Mononuclear cell (primary cell): ENCODE data around the gene IFT172. TPM values are rescaled to one million over a fixed set of nuclear protein-coding genes. Genes with fewer than 3 reads are reported as not detected.
"Not testable (repeated sequence)": the region's sequence is repeated elsewhere in the genome, so short reads cannot be mapped to it uniquely, and the experiment has no call there.

ENCODE experiments used
- H3K27me3 ChIP-seq: 2 replicates; pipeline ENCODE4 v1.6.0; 2011; ENCODE audit warnings: low read length, control low read depth; ENCODE audit not compliant: insufficient read depth
- H3K4me1 ChIP-seq: 2 replicates; pipeline ENCODE4 v1.5.1; 2011; ENCODE audit warnings: mild to moderate bottlenecking, low read length, control low read depth; ENCODE audit not compliant: insufficient read depth
- H3K4me3 ChIP-seq: 2 replicates; pipeline ENCODE4 v1.5.1; 2011; ENCODE audit warnings: mild to moderate bottlenecking, low read length, moderate library complexity
- H3K9me3 ChIP-seq: 2 replicates; pipeline ENCODE4 v1.5.1; 2011; ENCODE audit warnings: low read depth, mild to moderate bottlenecking, control low read depth, low read length
- total RNA-seq: library from RNA; depleted of rRNA; stranded (reverse); fragments of >200 nt; gene quantifications from one replicate; pipeline ENCODE4 v1.2.3, GENCODE V29; 2012

The IFT172 gene
- total RNA-seq, 1 donor: 5.9 TPM

DNA sequence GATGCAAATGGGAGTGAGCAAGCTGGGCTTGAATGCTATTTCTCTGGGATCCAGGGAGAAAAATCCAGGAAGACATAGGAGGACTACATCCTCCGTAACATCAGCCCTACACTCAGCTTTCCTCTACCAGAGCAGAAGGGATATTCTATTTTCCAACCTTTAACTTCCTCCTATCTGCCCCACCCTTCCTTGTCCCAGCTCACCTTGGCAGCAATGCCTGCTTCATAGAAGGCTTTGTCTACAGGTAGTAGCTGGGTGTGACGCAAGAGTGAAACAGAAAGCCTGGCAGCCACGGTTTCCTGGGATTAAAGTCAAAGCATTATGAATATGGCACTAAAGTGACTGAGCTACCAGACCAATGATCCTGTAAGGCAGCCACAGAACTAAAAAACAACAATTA is 43.5 kb downstream of the IFT172 start:
- no peaks in the 10 kb centered on the region for H3K4me1 ChIP-seq
- H3K9me3 ChIP-seq: no peaks in the 10 kb centered on the region
- no peak overlapping the region for H3K4me3 ChIP-seq
- no peaks in the 10 kb centered on the region for H3K27me3 ChIP-seq

DNA sequence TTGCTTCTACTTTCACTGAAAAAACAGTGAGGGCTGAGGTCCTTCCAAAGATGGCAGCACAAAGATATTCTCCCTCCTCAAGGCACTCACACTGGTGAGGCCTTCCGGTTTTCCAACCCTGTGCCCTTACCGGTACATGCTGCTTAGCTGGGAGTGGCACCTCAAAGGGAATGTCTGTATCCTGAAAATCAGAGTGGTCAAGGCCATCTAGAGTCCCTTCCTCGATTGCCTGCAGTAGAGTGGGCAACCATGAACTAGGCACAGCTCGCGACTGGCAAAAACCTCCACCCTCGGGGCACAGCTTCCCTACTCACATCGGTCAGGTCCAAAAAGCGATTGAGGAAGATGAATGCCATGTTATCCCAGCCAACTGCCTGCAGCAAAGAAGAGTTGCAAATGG is 43.9 kb downstream of the IFT172 start:
- H3K27me3 ChIP-seq: no peaks in the 10 kb centered on the region
- no peaks in the 10 kb centered on the region for H3K9me3 ChIP-seq
- H3K4me1 ChIP-seq: no peaks in the 10 kb centered on the region
- no peak overlapping the region for H3K4me3 ChIP-seq

DNA sequence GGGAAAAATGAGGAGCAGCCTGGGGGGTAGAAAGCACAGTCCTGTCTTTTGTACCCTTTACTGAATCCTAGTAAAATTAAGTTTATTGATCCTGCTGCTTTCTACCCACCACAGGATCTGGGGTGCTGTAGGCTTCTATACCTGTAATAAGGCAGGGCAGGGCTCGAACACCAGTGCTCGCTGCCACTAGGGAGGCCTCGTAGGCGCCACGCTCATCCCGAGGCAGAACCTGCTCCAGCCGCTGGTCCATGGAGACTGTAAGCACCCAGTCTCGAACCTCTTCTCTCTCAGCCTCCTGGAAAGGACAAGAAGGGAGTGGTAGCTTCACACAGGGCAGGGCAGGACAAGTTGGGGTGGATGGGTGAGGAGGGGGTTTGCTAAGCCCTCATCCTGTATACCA is 44.4 kb downstream of the IFT172 start:
- Histone ChIP-seq H3K9me3 (no peaks in the 10 kb centered on the region), H3K4me1 (no peaks in the 10 kb centered on the region), H3K4me3 (no peak overlapping the region), H3K27me3 (no peaks in the 10 kb centered on the region)

DNA sequence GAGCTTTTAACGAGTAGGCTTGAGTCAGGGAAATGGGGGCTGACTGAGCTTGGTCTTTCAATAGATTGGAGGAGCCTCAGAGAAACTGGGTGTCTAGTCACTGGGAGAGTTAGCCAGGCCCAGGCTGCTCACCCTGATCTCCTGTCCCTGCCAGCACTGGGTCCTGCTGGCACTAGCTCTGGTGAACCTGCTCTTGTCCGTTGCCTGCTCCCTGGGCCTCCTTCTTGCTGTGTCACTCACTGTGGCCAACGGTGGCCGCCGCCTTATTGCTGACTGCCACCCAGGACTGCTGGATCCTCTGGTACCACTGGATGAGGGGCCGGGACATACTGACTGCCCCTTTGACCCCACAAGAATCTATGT is 46.6 kb downstream of the IFT172 start:
- Histone ChIP-seq H3K27me3 (no peaks in the 10 kb centered on the region), H3K4me3 (no peak overlapping the region), H3K9me3 (no peaks in the 10 kb centered on the region), H3K4me1 (no peaks in the 10 kb centered on the region)

DNA sequence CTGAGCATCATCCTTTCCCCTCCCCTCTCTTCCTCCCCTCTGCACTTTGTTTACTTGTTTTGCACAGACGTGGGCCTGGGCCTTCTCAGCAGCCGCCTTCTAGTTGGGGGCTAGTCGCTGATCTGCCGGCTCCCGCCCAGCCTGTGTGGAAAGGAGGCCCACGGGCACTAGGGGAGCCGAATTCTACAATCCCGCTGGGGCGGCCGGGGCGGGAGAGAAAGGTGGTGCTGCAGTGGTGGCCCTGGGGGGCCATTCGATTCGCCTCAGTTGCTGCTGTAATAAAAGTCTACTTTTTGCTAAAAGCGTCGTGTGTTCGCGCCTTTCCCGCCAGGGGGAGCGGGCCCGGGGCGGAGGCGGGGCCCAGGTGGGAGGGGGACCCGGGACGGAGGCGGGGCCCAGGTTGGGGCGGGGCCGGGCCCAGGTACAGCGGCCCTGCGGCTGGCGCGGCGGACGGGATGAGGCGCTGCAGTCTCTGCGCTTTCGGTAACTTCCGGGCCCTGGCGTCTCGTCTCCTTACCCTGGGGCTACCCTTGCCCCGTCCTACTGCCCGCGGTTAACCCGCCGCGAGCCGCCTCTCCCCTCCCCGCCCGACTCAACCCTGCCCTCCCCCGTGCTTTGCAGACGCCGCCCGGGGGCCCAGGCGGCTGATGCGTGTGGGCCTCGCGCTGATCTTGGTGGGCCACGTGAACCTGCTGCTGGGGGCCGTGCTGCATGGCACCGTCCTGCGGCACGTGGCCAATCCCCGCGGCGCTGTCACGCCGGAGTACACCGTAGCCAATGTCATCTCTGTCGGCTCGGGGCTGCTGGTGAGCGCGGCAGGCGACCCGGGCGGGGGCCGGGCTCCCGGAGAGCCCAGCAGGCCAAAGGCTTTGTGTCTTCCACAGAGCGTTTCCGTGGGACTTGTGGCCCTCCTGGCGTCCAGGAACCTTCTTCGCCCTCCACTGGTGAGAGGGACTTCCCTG is 47.3 kb downstream of the IFT172 start, which contains the start of gene KRTCAP3:
TSS of gene KRTCAP3 (plus strand) at position 424 of the 962 bp plus-strand sequence. CDS start at position 456, 32 bp downstream.
- H3K4me1 ChIP-seq: no peaks in the 10 kb centered on the region
- no peaks in the 10 kb centered on the region for H3K9me3 ChIP-seq
- no peak within 1 kb of the TSS for H3K4me3 ChIP-seq
- H3K27me3 ChIP-seq: no peaks in the 10 kb centered on the region

DNA sequence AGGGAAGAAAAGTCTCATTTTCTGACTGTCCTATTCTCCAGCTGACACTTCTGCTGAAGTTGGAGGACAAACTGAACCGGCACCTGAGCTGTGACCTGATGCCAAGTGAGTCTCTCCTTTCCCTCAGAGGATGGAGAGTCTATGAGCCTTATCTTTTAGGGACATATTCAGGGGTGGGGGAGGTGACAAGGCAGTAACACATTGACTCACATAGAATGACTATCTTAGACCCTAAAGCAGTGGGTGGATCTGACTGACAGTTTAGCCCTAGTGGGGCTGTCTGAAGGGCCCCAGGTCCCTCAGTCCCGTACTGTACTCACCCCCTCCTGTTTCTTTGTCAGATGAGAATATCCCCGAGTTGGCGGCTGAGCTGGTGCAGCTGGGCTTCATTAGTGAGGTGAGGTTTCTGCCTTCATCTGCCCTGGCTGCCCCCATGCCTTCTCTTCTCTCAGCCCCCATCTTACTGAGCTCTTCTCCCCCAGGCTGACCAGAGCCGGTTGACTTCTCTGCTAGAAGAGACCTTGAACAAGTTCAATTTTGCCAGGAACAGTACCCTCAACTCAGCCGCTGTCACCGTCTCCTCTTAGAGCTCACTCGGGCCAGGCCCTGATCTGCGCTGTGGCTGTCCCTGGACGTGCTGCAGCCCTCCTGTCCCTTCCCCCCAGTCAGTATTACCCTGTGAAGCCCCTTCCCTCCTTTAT is 48.2 kb downstream of the IFT172 start:
- no peaks in the 10 kb centered on the region for H3K27me3 ChIP-seq
- H3K4me1 ChIP-seq: no peaks in the 10 kb centered on the region
- no peak overlapping the region for H3K4me3 ChIP-seq
- H3K9me3 ChIP-seq: no peaks in the 10 kb centered on the region

DNA sequence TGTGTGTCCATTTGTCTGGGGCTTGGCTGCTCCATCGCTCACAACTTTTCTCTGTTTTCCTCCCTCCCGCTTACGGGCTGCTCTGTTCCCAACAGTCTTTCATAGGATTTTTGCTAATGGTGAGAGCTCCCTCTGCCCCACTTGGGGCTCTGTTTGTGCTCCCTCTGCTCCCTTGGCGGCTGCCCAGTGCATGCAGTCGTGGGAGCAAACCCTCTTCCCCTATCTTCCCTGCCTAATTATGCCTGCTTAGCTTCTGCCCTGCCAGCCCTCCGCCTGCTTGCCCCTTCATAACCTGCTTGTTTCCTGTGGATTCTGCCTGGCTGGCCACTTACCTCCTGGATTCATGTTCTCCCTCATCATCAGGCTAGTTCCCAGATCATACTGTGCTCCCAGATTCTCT is 53.9 kb downstream of the IFT172 start:
- no peaks in the 10 kb centered on the region for H3K27me3 ChIP-seq
- peaks cover 10% of the 10 kb centered on the region for H3K4me1 ChIP-seq
- H3K4me3 ChIP-seq: no peak overlapping the region
- no peaks in the 10 kb centered on the region for H3K9me3 ChIP-seq

DNA sequence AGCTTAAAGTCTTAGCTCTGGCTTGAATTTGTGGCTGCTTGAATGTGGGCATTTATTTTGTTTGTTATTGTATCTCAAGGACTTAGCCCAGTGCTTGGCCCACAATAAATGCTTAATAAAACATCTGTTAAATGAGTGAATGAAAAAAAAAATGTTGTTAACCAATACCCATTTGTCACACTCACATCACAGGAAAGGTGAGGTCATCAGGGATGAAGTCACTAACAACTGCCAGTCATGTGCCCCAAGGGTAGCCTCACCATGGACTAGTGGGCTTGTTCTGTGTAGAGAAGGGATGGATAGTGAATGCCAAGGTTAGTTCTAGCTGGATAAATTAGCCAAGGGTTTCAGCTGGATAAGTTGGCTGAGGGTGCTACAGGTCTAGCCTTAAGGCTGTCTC is 58.1 kb downstream of the IFT172 start:
- Histone ChIP-seq H3K4me1 (peaks cover 34% of the 10 kb centered on the region), H3K9me3 (no peaks in the 10 kb centered on the region), H3K27me3 (no peaks in the 10 kb centered on the region), H3K4me3 (no peak overlapping the region)

DNA sequence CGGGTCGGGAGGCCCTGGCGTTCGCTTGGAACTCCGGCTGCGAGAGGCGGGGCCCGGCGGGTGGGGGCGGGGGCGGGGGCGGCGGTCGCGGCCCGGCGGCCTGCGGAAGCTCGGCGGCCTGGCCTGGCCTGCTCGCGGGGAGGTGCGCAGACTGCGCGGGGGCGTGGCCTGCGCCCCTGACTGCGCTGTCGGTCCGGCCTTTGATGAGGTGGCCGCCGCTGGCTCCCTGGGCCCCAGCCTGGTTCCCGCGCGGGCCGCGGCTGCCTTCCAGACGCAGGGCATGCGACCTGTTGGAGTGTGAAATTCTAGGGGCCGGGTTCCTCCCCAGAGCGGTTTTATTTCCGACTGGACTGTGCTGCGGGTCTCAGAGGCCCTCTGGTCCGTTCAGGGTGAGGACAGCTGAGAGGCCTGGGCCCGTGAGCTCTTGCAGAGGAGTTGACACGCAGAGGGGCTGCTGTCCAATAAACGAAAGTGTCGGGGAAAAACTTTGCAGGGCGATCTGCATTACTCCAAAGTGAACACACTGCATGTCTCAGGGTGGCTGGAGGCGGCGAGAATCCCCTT is 60.5 kb downstream of the IFT172 start:
- no peaks in the 10 kb centered on the region for H3K9me3 ChIP-seq
- H3K4me3 ChIP-seq: peak overlapping the region; percentile 92
- peaks cover 34% of the 10 kb centered on the region for H3K4me1 ChIP-seq
- H3K27me3 ChIP-seq: no peaks in the 10 kb centered on the region

DNA sequence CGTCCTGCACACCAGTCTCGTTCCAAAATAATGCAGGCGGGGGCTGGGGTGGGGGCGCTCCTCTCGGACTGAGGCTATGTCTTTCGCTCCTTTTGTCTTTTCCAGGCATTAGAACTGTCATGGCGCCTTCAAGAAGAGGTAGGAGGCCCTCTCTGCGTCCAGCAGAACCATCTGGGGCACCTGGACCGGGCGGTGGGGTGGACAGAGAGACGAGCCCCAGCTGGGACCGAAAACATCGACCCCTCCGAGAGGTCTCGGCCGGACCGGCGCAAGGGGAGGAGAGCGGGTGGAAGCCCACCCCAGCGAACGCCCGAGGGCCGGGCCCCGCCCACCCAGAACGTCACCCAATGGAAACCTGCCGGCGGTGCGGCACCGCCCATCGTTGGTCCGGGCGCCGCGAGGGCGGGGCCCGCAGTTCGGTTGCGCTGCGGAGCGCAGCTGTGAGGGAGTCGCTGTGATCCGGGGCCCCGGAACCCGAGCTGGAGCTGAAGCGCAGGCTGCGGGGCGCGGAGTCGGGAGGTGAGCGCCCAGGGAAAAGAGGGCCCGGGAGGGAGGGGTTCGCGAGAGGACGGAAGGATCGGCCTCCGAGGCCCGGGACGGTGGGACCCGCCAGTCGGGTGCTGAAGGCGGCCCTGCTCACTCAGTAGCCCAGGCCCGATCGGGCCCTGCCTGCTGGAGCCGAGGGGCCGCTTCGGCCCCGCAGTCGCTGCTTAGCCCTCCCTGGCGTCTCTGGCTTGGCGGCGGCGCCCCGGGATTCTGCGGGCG is 61.1 kb downstream of the IFT172 start, which contains the start of gene NRBP1:
TSS of gene NRBP1 (plus strand) at position 419 of the 765 bp plus-strand sequence. CDS start 4,643 bp downstream, outside the sequence.
- H3K9me3 ChIP-seq: no peaks in the 10 kb centered on the region
- peak within 1 kb of the TSS; percentile 92 for H3K4me3 ChIP-seq
- peaks cover 34% of the 10 kb centered on the region for H3K4me1 ChIP-seq
- no peaks in the 10 kb centered on the region for H3K27me3 ChIP-seq

DNA sequence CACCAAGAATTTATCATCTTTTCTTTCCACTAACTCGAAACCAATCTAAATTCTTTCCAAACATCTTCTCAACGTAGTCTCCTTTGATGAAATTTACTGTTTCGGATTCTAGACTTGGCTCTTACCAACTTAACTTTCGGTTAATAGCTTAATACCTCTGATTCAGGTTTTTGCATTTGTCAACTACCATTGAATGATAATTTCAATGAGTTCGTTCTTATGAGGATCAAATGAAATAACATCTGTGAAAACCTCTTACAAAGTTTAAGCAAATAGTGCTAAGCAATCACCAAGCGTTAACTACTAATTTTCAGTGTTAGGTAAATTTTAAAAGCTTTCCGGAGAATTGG is 61.7 kb downstream of the IFT172 start:
- Histone ChIP-seq H3K9me3 (no peaks in the 10 kb centered on the region), H3K4me3 (peak overlapping the region; percentile 92)

DNA sequence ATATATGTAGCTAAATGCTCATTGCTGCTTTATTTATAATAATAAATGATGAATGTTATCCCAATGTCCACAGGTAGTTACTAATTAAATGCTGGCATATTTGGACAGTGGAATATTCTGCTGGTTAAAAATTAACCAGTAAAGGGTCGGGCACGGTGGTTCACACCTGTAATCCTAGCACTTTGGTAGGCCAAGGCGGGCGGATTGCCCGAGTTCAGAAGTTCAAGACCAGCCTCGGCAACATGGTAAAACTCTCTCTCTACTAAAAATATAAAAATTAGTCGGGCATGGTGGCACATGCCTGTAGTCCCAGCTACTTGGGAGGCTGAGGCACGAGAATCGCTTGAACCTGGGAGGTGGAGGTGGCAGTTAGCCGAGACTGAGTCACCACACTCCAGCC is 64.5 kb downstream of the IFT172 start:
- peaks cover 17% of the 10 kb centered on the region for H3K4me1 ChIP-seq
- not testable (repeated sequence) for H3K9me3 ChIP-seq, H3K27me3 ChIP-seq, H3K4me3 ChIP-seq

More for the DNA sequence above, 61.7 kb downstream of the IFT172 start:
- peaks cover 34% of the 10 kb centered on the region for H3K4me1 ChIP-seq
- no peaks in the 10 kb centered on the region for H3K27me3 ChIP-seq

DNA sequence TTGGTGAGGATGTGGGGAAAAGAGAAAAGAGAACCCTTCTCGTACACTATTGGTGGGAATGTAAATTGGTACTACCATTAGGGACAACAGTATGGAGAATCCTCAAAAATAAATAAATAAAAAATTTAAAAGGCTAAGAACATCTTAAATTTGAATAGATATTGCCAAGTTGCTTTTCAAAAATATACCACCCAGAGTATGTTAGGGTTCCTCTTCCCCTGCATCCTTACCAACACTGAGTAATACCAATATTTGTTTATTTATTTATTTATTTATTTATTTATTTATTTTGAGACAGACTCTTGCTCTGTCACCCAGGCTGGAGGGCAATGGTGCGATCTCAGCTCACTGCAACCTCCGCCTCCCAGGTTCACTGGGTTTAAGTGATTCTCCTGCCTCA is 66.6 kb downstream of the IFT172 start:
- H3K4me3 ChIP-seq: no peak overlapping the region
- H3K9me3 ChIP-seq: no peaks in the 10 kb centered on the region
- no peaks in the 10 kb centered on the region for H3K27me3 ChIP-seq
- H3K4me1 ChIP-seq: peaks cover 7% of the 10 kb centered on the region

DNA sequence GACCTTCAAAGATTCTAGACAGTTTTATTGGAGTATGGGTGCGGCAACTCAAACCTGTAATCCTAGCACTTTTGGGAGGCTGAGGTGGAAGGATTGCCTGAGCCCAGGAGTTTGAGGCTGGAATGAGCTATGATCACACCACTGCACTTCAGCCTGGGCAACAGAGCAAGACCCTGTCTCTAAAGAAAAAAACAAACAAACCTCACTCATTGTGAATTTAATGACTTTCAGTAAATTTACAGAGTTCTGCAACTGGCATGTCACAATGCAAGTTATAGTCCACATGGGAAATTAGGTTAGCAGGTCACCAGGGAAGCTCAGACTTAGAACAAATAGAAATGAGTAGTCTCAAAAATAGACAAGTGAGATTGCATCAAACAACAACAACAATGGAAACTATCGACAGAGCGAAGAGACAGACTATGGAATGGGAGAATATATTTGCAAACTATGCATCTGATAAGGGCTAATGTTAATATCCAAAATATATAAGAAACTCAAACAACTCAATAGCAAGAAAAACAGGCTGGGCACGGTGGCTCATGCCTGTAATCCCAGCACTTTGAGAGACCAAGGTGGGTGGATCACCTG is 67.8 kb downstream of the IFT172 start:
- no peaks in the 10 kb centered on the region for H3K9me3 ChIP-seq
- H3K27me3 ChIP-seq: no peaks in the 10 kb centered on the region
- H3K4me3 ChIP-seq: no peak overlapping the region
- no peaks in the 10 kb centered on the region for H3K4me1 ChIP-seq
